ENCODE results near the gene GJB6. TPM values are rescaled to one million over a fixed set of nuclear protein-coding genes. Genes with fewer than 3 reads are reported as not detected.
"Not testable (repeated sequence)": the region's sequence is repeated elsewhere in the genome, so short reads cannot be mapped to it uniquely, and the experiment has no call there.

GJB6 gene
- 0.52 and 0.84 TPM in 2 replicates for total RNA-seq (2014; rRNA removed)
- Bru-seq, nascent RNA: not detected
- BruChase-seq, experiment 1, labeled RNA remaining after a 6-hour chase: percentile 7 among the genes with signal in this experiment
- BruChase-seq, experiment 2, labeled RNA remaining after a 2-hour chase: not detected
- long read RNA-seq: 0 reads

DNA sequence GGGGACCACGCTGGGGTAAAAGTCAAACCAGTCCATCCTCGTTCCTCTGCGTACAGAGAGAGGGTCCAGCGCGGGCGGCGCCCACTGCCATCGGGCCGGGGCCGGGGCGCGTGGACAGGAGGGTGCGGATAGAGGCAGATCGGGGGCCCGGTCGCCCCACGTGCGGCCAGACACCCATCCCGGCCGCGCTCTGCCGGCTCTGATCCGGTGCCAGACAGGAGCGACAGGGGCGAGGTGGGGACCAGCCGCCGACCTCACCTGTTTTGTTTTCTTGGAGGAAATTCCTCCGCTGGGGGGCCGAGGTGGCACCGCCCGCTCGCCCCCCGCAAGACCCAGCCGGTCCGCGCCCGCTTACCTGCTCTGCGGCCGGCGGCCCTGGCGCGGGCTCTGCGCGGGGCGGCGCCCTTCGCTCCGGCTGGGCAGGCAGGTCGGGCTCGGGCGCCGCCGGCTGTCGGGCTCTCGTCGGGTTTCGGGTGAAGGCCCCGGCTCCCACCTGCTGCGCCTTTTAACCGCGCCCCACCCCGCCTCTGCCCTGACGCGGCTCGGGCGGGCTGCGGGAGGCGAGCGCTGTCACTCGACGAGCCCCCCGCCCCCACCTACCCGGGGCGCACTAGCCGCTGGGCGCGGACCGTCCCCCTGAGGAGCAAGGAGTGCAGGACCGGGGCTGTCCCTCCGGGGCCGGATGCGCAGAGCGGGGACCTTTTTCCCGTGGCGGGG is at the start of gene GJB6:
TSS of gene GJB6 (minus strand) at position 481 of the 717 bp plus-strand sequence. CDS start 8,839 bp downstream, outside the sequence.
- Histone ChIP-seq H3K27ac (ENCODE audit: low read length) (no peak within 1 kb of the TSS), H3K79me2 (ENCODE audit: low read length) (no peaks in the 10 kb centered on the region), H3K27me3 (ENCODE audit: low read length) (peaks cover 23% of the 10 kb centered on the region), H3K36me3 (ENCODE audit: low read depth, low read length) (no peaks in the 10 kb centered on the region), H2AFZ (ENCODE audit: low read length) (peak within 1 kb of the TSS; percentile 8; the same call in 1 of the 2 replicates), H3K4me3 (ENCODE audit: low read length) (peak within 1 kb of the TSS; percentile 51; the same call in 1 of the 2 replicates), H3K9ac (ENCODE audit: low read length) (no peak within 1 kb of the TSS), H4K20me1 (ENCODE audit: low read length) (no peaks in the 10 kb centered on the region), H3K4me1 (ENCODE audit: insufficient read depth, low read length) (no peaks in the 10 kb centered on the region), H3K4me2 (ENCODE audit: low read length) (peak within 1 kb of the TSS; percentile 70), H3F3A (ENCODE audit: low read length, unreplicated experiment) (no peaks in the 10 kb centered on the region), H3K9me3 (ENCODE audit: low read length) (no peaks in the 10 kb centered on the region), H3K9me2 (replicated peaks; ENCODE audit: low read length) (no peaks in the 10 kb centered on the region)
- CTCF ChIA-PET: no interaction called here
- no peak for ATAC-seq
- TF ChIP-seq CTCF (conservative IDR thresholded peaks at IDR 0.05; ENCODE audit: low read depth, low read length): no peak
- TF ChIP-seq EZH2 (IDR thresholded peaks at IDR 0.05; ENCODE audit: low read length, unreplicated experiment): peak; percentile 77
- TF ChIP-seq EZH2phosphoT487 (IDR thresholded peaks at IDR 0.05; ENCODE audit: borderline replicate concordance, low read length): peak; percentile 19; the same call in 1 of the 2 replicates
- intact Hi-C loops (cut with micrococcal nuclease): no loop called here
- no peak for DNase-seq
- POLR2A ChIA-PET (ENCODE audit: unreplicated experiment): no interaction called here
- BruUV-seq (replicated peaks): no TSS peak

DNA sequence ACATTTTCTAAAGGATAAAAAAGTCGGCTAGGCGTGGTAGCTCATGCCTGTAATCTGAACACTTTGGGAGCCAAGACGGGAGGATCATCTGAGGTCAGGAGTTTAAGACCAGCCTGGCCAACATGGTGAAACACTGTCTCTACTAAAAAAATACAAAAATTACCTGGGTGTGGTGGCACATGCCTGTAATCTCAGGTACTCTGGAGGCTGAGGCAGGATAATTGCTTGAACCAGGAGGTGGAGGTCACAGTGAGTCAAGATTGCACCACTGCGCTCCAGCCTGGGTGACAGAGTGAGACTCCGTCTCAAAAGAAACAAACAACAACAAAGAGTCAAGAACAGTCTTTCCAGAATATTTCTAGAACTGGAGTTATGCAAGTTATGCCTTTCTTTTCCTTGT is 44.8 kb upstream of the GJB6 start:
- H3K36me3 ChIP-seq (ENCODE audit: low read depth, low read length); POLR2A ChIA-PET (ENCODE audit: unreplicated experiment); H3F3A ChIP-seq (ENCODE audit: low read length, unreplicated experiment); H3K9me2 ChIP-seq (replicated peaks; ENCODE audit: low read length); DNase-seq; H3K4me2 ChIP-seq (ENCODE audit: low read length); H3K79me2 ChIP-seq (ENCODE audit: low read length); ATAC-seq; H2AFZ ChIP-seq (ENCODE audit: low read length); BruUV-seq (replicated peaks); H3K27ac ChIP-seq (ENCODE audit: low read length); intact Hi-C loops (cut with micrococcal nuclease); H3K9me3 ChIP-seq (ENCODE audit: low read length); H3K4me1 ChIP-seq (ENCODE audit: insufficient read depth, low read length); CTCF ChIA-PET; H3K9ac ChIP-seq (ENCODE audit: low read length); H4K20me1 ChIP-seq (ENCODE audit: low read length); H3K27me3 ChIP-seq (ENCODE audit: low read length); H3K4me3 ChIP-seq (ENCODE audit: low read length): not testable (repeated sequence)

GRCh38 chr13:20274466-20274865 is 42.3 kb upstream of the GJB6 start:
- Histone ChIP-seq H3K4me2 (ENCODE audit: low read length) (no peak overlapping the region), H3K36me3 (ENCODE audit: low read depth, low read length) (no peaks in the 10 kb centered on the region), H3F3A (ENCODE audit: low read length, unreplicated experiment) (no peaks in the 10 kb centered on the region), H3K4me3 (ENCODE audit: low read length) (no peak overlapping the region), H3K4me1 (ENCODE audit: insufficient read depth, low read length) (0 out of 2 replicates have a peak, but pooled peaks cover 5% of the 10 kb centered on the region), H3K9ac (ENCODE audit: low read length) (no peak overlapping the region), H3K79me2 (ENCODE audit: low read length) (no peaks in the 10 kb centered on the region), H3K9me2 (replicated peaks; ENCODE audit: low read length) (no peaks in the 10 kb centered on the region), H4K20me1 (ENCODE audit: low read length) (no peaks in the 10 kb centered on the region), H3K9me3 (ENCODE audit: low read length) (no peaks in the 10 kb centered on the region), H3K27ac (ENCODE audit: low read length) (no peak overlapping the region), H2AFZ (ENCODE audit: low read length) (no peak overlapping the region), H3K27me3 (ENCODE audit: low read length) (no peaks in the 10 kb centered on the region)
- no TSS peak for BruUV-seq (replicated peaks)
- intact Hi-C loops (cut with micrococcal nuclease): no loop called here
- ChIA-PET CTCF (no interaction called here), POLR2A (ENCODE audit: unreplicated experiment) (no interaction called here)
- TF ChIP-seq EZH2phosphoT487 (IDR thresholded peaks at IDR 0.05; ENCODE audit: borderline replicate concordance, low read length) (no peak), EZH2 (IDR thresholded peaks at IDR 0.05; ENCODE audit: low read length, unreplicated experiment) (no peak), CTCF (conservative IDR thresholded peaks at IDR 0.05; ENCODE audit: low read depth, low read length) (no peak)
- ATAC-seq: no peak; the same call in 1 of the 2 replicates
- DNase-seq: peak; percentile 74
